NB4 (cell line): ENCODE data around the gene LTF.

Experiments used
- DNase-seq: peaks from one replicate; pipeline ENCODE4 v3.0.0; 2010; ENCODE audit warnings: low read depth
- H3K4me3 ChIP-seq: one replicate; pipeline ENCODE4 v1.5.1; 2011; ENCODE audit warnings: mild to moderate bottlenecking, low read depth, low read length, moderate library complexity
- CTCF ChIP-seq: IDR thresholded peaks from one replicate; pipeline ENCODE4 v1.5.1; 2012; ENCODE audit warnings: low read depth, low read length
- MAX ChIP-seq: IDR thresholded peaks from 2 replicates; pipeline ENCODE4 v1.6.1; 2011; ENCODE audit warnings: low read depth, low read length
- MYC ChIP-seq: IDR thresholded peaks from 2 replicates; pipeline ENCODE4 v1.6.1; 2011; ENCODE audit warnings: low read depth, low read length
- POLR2A ChIP-seq: IDR thresholded peaks from 2 replicates; pipeline ENCODE4 v1.6.1; 2011; ENCODE audit warnings: mild to moderate bottlenecking; ENCODE audit not compliant: insufficient read length; ENCODE audit errors: extremely low read depth

LTF gene

GRCh38 chr3:46420931-46421330 is 43.8 kb downstream of the LTF start:
- no peak overlapping the region for H3K4me3 ChIP-seq
- no peak for TF ChIP-seq MAX
- no peak for TF ChIP-seq POLR2A
- TF ChIP-seq CTCF, result no peak
- TF ChIP-seq MYC, result no peak
- DNase-seq, result no peak

GRCh38 chr3:46419816-46420215 is 44.9 kb downstream of the LTF start:
- no peak for TF ChIP-seq MYC
- no peak for TF ChIP-seq POLR2A
- no peak for TF ChIP-seq MAX
- TF ChIP-seq CTCF, result no peak
- no peak for DNase-seq
- no peak overlapping the region for H3K4me3 ChIP-seq

GRCh38 chr3:46417841-46418611 is 46.7 kb downstream of the LTF start:
- no peak overlapping the region for H3K4me3 ChIP-seq
- DNase-seq, result no peak
- TF ChIP-seq CTCF (no peak), MAX (no peak)

GRCh38 chr3:46416811-46417510 is 47.7 kb downstream of the LTF start:
- H3K4me3 ChIP-seq, result no peak overlapping the region
- DNase-seq, result no peak
- TF ChIP-seq CTCF, result no peak
- no peak for TF ChIP-seq POLR2A
- TF ChIP-seq MAX, result no peak

- H3K4me3 ChIP-seq, result no peak overlapping the region
- TF ChIP-seq POLR2A (no peak), MYC (no peak), MAX (no peak), CTCF (no peak)
- DNase-seq, result peak; percentile 66
Observed at GRCh38 chr3:46416125-46416810, 48.4 kb downstream of the LTF start.
